ENCODE data around the gene GALNT15. TPM values are rescaled to one million over a fixed set of nuclear protein-coding genes. Genes with fewer than 3 reads are reported as not detected.

Gene GALNT15, protein sequence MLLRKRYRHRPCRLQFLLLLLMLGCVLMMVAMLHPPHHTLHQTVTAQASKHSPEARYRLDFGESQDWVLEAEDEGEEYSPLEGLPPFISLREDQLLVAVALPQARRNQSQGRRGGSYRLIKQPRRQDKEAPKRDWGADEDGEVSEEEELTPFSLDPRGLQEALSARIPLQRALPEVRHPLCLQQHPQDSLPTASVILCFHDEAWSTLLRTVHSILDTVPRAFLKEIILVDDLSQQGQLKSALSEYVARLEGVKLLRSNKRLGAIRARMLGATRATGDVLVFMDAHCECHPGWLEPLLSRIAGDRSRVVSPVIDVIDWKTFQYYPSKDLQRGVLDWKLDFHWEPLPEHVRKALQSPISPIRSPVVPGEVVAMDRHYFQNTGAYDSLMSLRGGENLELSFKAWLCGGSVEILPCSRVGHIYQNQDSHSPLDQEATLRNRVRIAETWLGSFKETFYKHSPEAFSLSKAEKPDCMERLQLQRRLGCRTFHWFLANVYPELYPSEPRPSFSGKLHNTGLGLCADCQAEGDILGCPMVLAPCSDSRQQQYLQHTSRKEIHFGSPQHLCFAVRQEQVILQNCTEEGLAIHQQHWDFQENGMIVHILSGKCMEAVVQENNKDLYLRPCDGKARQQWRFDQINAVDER
- total RNA-seq, result 9.8 TPM
- long read RNA-seq, full-length matches to known transcripts, result 12 of 14 reads
- long read RNA-seq, partial matches to known transcripts, result 1 of 14 reads
- long read RNA-seq, other reads (novel, unspliced or antisense), result 1 of 14 reads

DNA sequence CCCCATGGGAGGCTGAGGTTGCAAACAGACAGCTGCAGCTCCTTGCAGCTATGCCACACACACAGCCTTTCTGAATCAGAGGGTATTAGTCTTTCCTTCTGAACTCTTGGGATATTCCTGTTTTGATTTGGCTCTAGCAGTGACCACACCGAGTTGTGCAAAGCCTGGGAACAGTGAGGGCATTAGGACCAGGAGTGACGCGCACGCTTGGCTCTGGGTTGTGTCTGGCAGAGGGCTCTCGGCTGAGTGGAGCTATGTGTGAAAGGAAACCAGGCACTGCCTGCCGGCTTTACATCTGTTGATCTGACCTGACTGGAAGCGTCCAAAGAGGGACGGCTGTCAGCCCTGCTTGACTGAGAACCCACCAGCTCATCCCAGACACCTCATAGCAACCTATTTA, at the start of gene GALNT15:
GALNT15 (plus strand) TSS at position 292 of the 400 bp plus-strand sequence. CDS start 472 bp downstream, outside the sequence.
- TF ChIP-seq CTCF (IDR thresholded peaks at IDR 0.05), result no peak
- peak within 1 kb of the TSS; percentile 59 for H3K27ac ChIP-seq
- no peaks in the 10 kb centered on the region for H3K36me3 ChIP-seq
- H3K27me3 ChIP-seq (ENCODE audit: low read depth), result no peaks in the 10 kb centered on the region
- peak; percentile 71 for DNase-seq
- H3K9me3 ChIP-seq, result no peaks in the 10 kb centered on the region
- peaks cover 31% of the 10 kb centered on the region for H3K4me1 ChIP-seq
- intact Hi-C loops (cut with DNase I), result no loop called here
- H3K4me3 ChIP-seq, result peak within 1 kb of the TSS; percentile 42
- ATAC-seq, result peak; percentile 76 to 79

- DNase-seq, result no peak
These were observed 47.8 kb upstream of the GALNT15 start for GRCh38 chr3:16126634-16127033.

GRCh38 chr3:16127249-16127648, 47.2 kb upstream of the GALNT15 start:
- H3K4me3 ChIP-seq, result no peak overlapping the region
- DNase-seq (no peak), ATAC-seq (no peak)
- H3K4me1 ChIP-seq, result peaks cover 3% of the 10 kb centered on the region
- no peaks in the 10 kb centered on the region for H3K36me3 ChIP-seq
- no peaks in the 10 kb centered on the region for H3K27me3 ChIP-seq (ENCODE audit: low read depth)
- H3K27ac ChIP-seq, result no peak overlapping the region
- no peak for TF ChIP-seq CTCF (IDR thresholded peaks at IDR 0.05)
- intact Hi-C loops (cut with DNase I), result no loop called here
- H3K9me3 ChIP-seq, result no peaks in the 10 kb centered on the region

More at GRCh38 chr3:16126634-16127033, 47.8 kb upstream of the GALNT15 start:
- intact Hi-C loops (cut with DNase I), result no loop called here
- H3K4me1 ChIP-seq, result peaks cover 3% of the 10 kb centered on the region
- no peak for TF ChIP-seq CTCF (IDR thresholded peaks at IDR 0.05)
- no peak overlapping the region for H3K27ac ChIP-seq
- H3K27me3 ChIP-seq (ENCODE audit: low read depth), result no peaks in the 10 kb centered on the region
- ATAC-seq, result no peak
- H3K4me3 ChIP-seq, result no peak overlapping the region
- H3K36me3 ChIP-seq, result no peaks in the 10 kb centered on the region
- H3K9me3 ChIP-seq, result no peaks in the 10 kb centered on the region

DNA sequence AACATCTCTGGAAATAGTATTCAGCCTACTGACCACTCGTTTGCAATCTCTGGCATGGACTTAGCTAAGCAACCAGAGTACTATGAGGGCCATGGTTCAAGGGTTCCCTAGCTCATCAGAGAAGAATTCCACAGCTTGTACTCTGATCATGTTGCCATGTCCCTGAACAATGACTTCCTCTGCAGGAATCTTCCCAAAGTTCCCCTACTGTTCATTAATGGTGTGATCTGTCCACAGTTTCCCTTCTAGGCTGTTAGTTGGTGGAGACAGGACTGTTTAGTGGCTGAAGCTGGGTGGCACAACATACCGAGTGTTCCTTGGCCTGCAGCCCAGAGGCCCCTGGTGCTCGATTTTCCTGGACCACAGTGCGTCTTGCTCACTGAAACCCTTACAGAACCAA, 44.4 kb upstream of the GALNT15 start:
- DNase-seq, result no peak
- no peak for TF ChIP-seq CTCF (IDR thresholded peaks at IDR 0.05)
- no peaks in the 10 kb centered on the region for H3K9me3 ChIP-seq
- intact Hi-C loops (cut with DNase I), result no loop called here
- H3K27ac ChIP-seq, result no peak overlapping the region
- H3K27me3 ChIP-seq (ENCODE audit: low read depth), result no peaks in the 10 kb centered on the region
- no peak overlapping the region for H3K4me3 ChIP-seq
- H3K36me3 ChIP-seq, result no peaks in the 10 kb centered on the region
- H3K4me1 ChIP-seq, result peaks cover 12% of the 10 kb centered on the region
- ATAC-seq, result no peak

DNA sequence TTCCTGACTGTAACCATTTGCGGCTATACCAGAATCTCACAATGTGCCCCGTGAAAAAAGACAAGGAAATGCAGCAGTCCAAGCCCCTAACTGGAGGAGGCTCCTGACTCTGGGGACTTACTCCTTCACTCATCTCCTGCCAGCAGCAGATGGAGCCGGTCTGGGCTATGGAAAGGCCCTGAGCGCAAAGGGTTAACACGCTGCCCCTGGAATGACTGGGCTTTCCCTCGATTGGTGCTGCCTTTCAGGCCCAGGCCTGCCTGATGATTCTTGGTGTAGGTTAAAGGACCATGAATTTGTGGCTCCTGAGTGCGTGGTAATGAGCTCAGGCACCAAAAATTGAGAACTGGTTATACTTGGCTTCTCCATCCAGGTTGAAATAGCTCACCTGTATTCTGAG, 42.3 kb upstream of the GALNT15 start:
- ATAC-seq (no peak), DNase-seq (no peak)
- no peaks in the 10 kb centered on the region for H3K27me3 ChIP-seq (ENCODE audit: low read depth)
- peak overlapping the region; percentile 8 for H3K27ac ChIP-seq
- no peak overlapping the region for H3K4me3 ChIP-seq
- H3K9me3 ChIP-seq, result no peaks in the 10 kb centered on the region
- TF ChIP-seq CTCF (IDR thresholded peaks at IDR 0.05), result no peak
- intact Hi-C loops (cut with DNase I), result no loop called here
- no peaks in the 10 kb centered on the region for H3K36me3 ChIP-seq
- peaks cover 12% of the 10 kb centered on the region for H3K4me1 ChIP-seq
